A673 (cell line): ENCODE measurements around the gene YES1.
"Not testable (repeated sequence)": the region's sequence is repeated elsewhere in the genome, so short reads cannot be mapped to it uniquely, and the experiment has no call there.

Experiments
- EZH2 ChIP-seq: fragments of 200-600 bp; sonication (generic); IDR thresholded peaks from 2 replicates; pipeline ENCODE4 v1.6.1; 2017; ENCODE audit warnings: borderline replicate concordance, low read depth, mild to moderate bottlenecking, mixed read lengths, antibody characterized with exemption, low read length; ENCODE audit not compliant: poor library complexity, severe bottlenecking
- TF ChIP-seq, protein P1 (sequence below): fragments of 300-800, 200-600 bp; sonication (generic); conservative IDR thresholded peaks from 2 replicates; pipeline ENCODE4 v1.5.1; 2017; ENCODE audit warnings: low read depth, mild to moderate bottlenecking, antibody characterized with exemption, low read length, moderate library complexity, mixed read lengths

DNA sequence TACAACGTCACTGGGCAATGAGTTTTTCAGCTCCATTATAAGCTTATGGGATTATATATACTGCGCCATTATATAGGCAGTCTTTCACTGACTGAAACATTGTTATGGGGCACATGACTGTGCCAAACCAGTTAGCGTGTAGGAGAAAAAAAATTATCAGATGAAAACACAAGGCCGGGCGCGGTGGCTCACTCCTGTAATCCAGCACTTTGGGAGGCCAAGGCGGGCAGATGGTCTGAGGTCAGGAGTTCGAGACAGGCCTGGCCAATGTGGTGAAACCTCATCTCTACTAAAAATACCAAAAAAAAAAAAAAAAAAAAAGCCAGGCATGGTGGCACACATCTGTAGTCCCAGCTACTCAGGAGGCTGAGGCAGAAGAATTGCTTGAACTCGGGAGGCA is 129.6 kb downstream of the YES1 start:
- TF ChIP-seq, protein P1, sequence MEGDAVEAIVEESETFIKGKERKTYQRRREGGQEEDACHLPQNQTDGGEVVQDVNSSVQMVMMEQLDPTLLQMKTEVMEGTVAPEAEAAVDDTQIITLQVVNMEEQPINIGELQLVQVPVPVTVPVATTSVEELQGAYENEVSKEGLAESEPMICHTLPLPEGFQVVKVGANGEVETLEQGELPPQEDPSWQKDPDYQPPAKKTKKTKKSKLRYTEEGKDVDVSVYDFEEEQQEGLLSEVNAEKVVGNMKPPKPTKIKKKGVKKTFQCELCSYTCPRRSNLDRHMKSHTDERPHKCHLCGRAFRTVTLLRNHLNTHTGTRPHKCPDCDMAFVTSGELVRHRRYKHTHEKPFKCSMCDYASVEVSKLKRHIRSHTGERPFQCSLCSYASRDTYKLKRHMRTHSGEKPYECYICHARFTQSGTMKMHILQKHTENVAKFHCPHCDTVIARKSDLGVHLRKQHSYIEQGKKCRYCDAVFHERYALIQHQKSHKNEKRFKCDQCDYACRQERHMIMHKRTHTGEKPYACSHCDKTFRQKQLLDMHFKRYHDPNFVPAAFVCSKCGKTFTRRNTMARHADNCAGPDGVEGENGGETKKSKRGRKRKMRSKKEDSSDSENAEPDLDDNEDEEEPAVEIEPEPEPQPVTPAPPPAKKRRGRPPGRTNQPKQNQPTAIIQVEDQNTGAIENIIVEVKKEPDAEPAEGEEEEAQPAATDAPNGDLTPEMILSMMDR: not testable (repeated sequence)
- not testable (repeated sequence) for TF ChIP-seq EZH2
